ENCODE measurements around the gene DRC1. TPM values are rescaled to one million over a fixed set of nuclear protein-coding genes. Genes with fewer than 3 reads are reported as not detected.

Gene DRC1
- total and polyA plus RNA-seq, 8 donors, result 0.19 to 0.54 TPM; not detected in 6

DNA sequence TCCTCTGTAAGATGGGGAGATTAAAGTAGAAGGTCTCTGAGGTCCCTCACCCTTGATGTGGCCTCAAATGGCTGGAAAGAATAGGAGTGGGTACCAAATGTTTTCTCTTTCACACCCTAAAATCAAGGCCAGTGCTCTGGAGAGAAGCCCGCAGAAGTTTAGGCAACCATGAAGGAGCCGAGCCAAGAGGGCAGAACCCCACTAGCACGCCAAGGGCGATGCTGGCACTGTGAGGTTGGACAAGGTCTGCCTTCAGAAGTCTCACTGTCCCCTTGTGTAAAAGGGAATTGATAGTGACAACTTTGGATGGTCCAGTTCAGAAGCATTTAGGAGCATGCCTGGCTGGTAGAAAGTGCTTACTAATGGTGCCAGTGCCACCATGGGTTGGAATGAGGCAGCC is 92.5 kb downstream of the DRC1 start:
- no peak for ATAC-seq
- no peaks in the 10 kb centered on the region for H3K9me3 ChIP-seq
- H3K36me3 ChIP-seq, result no peaks in the 10 kb centered on the region
- TF ChIP-seq CTCF (IDR thresholded peaks at IDR 0.05), result no peak
- H3K4me1 ChIP-seq, result peaks cover 0 to 4% (median 0%) of the 10 kb centered on the region in 3 donors
- no peak for FAIRE-seq
- intact Hi-C loops (cut with DNase I), result no loop called here
- peak overlapping the region in 1 of 4 donors; percentile 72 for H3K27ac ChIP-seq
- DNase-seq, result no peak
- no peak overlapping the region for H3K4me3 ChIP-seq
- H3K27me3 ChIP-seq, result no peaks in the 10 kb centered on the region
- 97 to 99% methylated on average over 4 of the region's 4 CpGs for WGBS, 2 donors

- Histone ChIP-seq H3K4me3 (no peak overlapping the region), H3K27ac (peak overlapping the region; percentile 29 to 72 (median 46)), H3K9me3 (no peaks in the 10 kb centered on the region), H3K27me3 (no peaks in the 10 kb centered on the region), H3K4me1 (peaks cover 0 to 4% (median 0%) of the 10 kb centered on the region in 3 donors), H3K36me3 (no peaks in the 10 kb centered on the region)
- TF ChIP-seq CTCF (IDR thresholded peaks at IDR 0.05), result no peak
- intact Hi-C loops (cut with DNase I), result no loop called here
- DNase-seq (no peak), FAIRE-seq (no peak), ATAC-seq (no peak)
- 85 to 86% methylated on average over 8 of the region's 8 CpGs for WGBS, 2 donors
Measured at GRCh38 chr2:26494891-26495290, 93.2 kb downstream of the DRC1 start.

- Histone ChIP-seq H3K27me3 (no peaks in the 10 kb centered on the region), H3K27ac (peak overlapping the region; percentile 29 to 72 (median 46)), H3K4me3 (no peak overlapping the region), H3K9me3 (no peaks in the 10 kb centered on the region), H3K4me1 (peaks cover 0 to 4% (median 0%) of the 10 kb centered on the region in 3 donors), H3K36me3 (no peaks in the 10 kb centered on the region)
- peak in 2 of 6 donors; percentile 10 to 27 for DNase-seq
- intact Hi-C loops (cut with DNase I), result no loop called here
- no peak for TF ChIP-seq CTCF (IDR thresholded peaks at IDR 0.05)
- WGBS, 2 donors, result 48 to 60% methylated on average over 8 of the region's 8 CpGs
- FAIRE-seq, result no peak
- peak; percentile 43 to 67 (median 62) for ATAC-seq
Measured at GRCh38 chr2:26495705-26496297, 94.1 kb downstream of the DRC1 start.

- Histone ChIP-seq H3K4me3 (no peak overlapping the region), H3K27ac (no peak overlapping the region), H3K9me3 (no peaks in the 10 kb centered on the region), H3K27me3 (no peaks in the 10 kb centered on the region), H3K36me3 (no peaks in the 10 kb centered on the region), H3K4me1 (no peaks in the 10 kb centered on the region)
- DNase-seq (no peak), FAIRE-seq (no peak), ATAC-seq (no peak)
- TF ChIP-seq CTCF (IDR thresholded peaks at IDR 0.05), result no peak
- 52 to 59% methylated on average over 4 of the region's 4 CpGs for WGBS, 2 donors
- intact Hi-C loops (cut with DNase I), result no loop called here
Measured at GRCh38 chr2:26500406-26500805, 98.7 kb downstream of the DRC1 start.

GRCh38 chr2:26503231-26503880 is 101.6 kb downstream of the DRC1 start:
- Histone ChIP-seq H3K9me3 (no peaks in the 10 kb centered on the region), H3K4me3 (peak overlapping the region; percentile 28 to 54 (median 41)), H3K27me3 (no peaks in the 10 kb centered on the region), H3K4me1 (no peaks in the 10 kb centered on the region), H3K27ac (peak overlapping the region in 3 of 4 donors; percentile 22 to 39 (median 23)), H3K36me3 (no peaks in the 10 kb centered on the region)
- no peak for FAIRE-seq
- intact Hi-C loops (cut with DNase I), result no loop called here
- peak; percentile 80 to 92 (median 86) for TF ChIP-seq CTCF (IDR thresholded peaks at IDR 0.05)
- DNase-seq, result peak; percentile 85 to 95 (median 90)
- 1% methylated on average over 39 to 41 of the region's 41 CpGs for WGBS, 2 donors
- peak; percentile 98 to 99 (median 98) for ATAC-seq

All from pancreas (tissue), 10 donors.